Prostate gland (tissue), 2 donors: ENCODE data around the gene HEATR5B. TPM values are rescaled to one million over a fixed set of nuclear protein-coding genes. Genes with fewer than 3 reads are reported as not detected.
A peak's percentile ranks its signal among the peaks of the same experiment; 100 is the strongest.

Experiments
- DNase-seq: peaks from one replicate; pipeline ENCODE4 v3.0.0-alpha.2; 2019; ENCODE audit warnings: low spot score
- H3K27ac ChIP-seq, 2 donors: fragments of 200-600 bp; sonication (generic); 2 replicates each; pipeline ENCODE4 v1.5.1; 2017 to 2019
- H3K27me3 ChIP-seq: fragments of 200-600 bp; sonication (generic); replicated peaks from 2 replicates; pipeline ENCODE4 v1.5.1; 2019; ENCODE audit not compliant: insufficient read depth
- H3K36me3 ChIP-seq, 2 donors: fragments of 200-600 bp; sonication (generic); 1 replicate in 1 of 2; 2 replicates in 1 of 2; pipeline versions ENCODE4 v1.5.1 to v1.8.1; 2017 to 2019
- H3K4me1 ChIP-seq: fragments of 200-600 bp; sonication (generic); replicated peaks from 2 replicates; pipeline ENCODE4 v1.5.1; 2019
- H3K4me3 ChIP-seq, 2 donors: fragments of 200-600 bp; sonication (generic); 2 replicates each; pipeline ENCODE4 v1.5.1; 2017 to 2019
- H3K9me3 ChIP-seq: fragments of 200-600 bp; sonication (generic); 2 replicates; pipeline ENCODE4 v1.5.1; 2017
- CTCF ChIP-seq, 4 experiments: fragments of 200-600 bp in 2 of 4; fragments of 450-650 bp in 2 of 4; sonication (generic) in 2 of 4; IDR thresholded peaks; 1 replicate in 3 of 4; 2 replicates in 1 of 4; pipeline ENCODE4 v1.5.1; 2016 to 2019; ENCODE audit warnings: antibody characterized with exemption in 4 of 4, mild to moderate bottlenecking in 2 of 4, moderate library complexity in 2 of 4
- POLR2A ChIP-seq: fragments of 450-650 bp; IDR thresholded peaks from one replicate; pipeline ENCODE4 v1.6.1; 2016; ENCODE audit warnings: antibody characterized with exemption, mild to moderate bottlenecking
- POLR2AphosphoS5 ChIP-seq: sonication (generic); formaldehyde crosslinking; IDR thresholded peaks from one replicate; pipeline ENCODE4 v1.6.1; 2017; ENCODE audit warnings: antibody characterized with exemption
- WGBS: methylation state at CpG from one replicate; pipeline ENCODE4 v1.1.5; 2018; 5-methylcytosine and 5-hydroxymethylcytosine counted together
- intact Hi-C: fragments of 100-400 bp; cut with DNase I; formaldehyde crosslinking; loops from one replicate; pipeline ENCODE4 v1.14.2; 2022
- total RNA-seq, 2 donors: library from RNA; depleted of rRNA; stranded (reverse); fragments of >200 nt; gene quantifications; one replicate each; pipeline ENCODE4 v1.1.0, GENCODE V29; 2016

HEATR5B gene
- total RNA-seq, 2 donors from 2014 or later: 31.1 to 37.4 TPM

GRCh38 chr2:36966370-36967235, 117.6 kb downstream of the HEATR5B start, which contains the start of gene STRN:
STRN (minus strand) TSS chr2:36966536; CDS start chr2:36966463, 73 bp downstream.
- H3K9me3 ChIP-seq: no peaks in the 10 kb centered on the region
- peak within 1 kb of the TSS; percentile 68 to 98 for H3K4me3 ChIP-seq
- intact Hi-C loops: no loop called here
- DNase-seq: peak; percentile 95
- H3K36me3 ChIP-seq: no peaks in the 10 kb centered on the region
- H3K4me1 ChIP-seq: no peaks in the 10 kb centered on the region
- TF ChIP-seq CTCF (IDR thresholded peaks at IDR 0.05): peak in 1 of 4 experiments; percentile 14
- peak; percentile 80 for TF ChIP-seq POLR2AphosphoS5
- TF ChIP-seq POLR2A: peak; percentile 95
- no peaks in the 10 kb centered on the region for H3K27me3 ChIP-seq
- H3K27ac ChIP-seq: peak within 1 kb of the TSS; percentile 90 to 92
- 1% methylated on average over 72 of the region's 91 CpGs for WGBS

- H3K9me3 ChIP-seq: no peaks in the 10 kb centered on the region
- peak; percentile 51 for DNase-seq
- TF ChIP-seq POLR2AphosphoS5 (no peak), CTCF (IDR thresholded peaks at IDR 0.05) (no peak), POLR2A (no peak)
- H3K27ac ChIP-seq: peak overlapping the region; percentile 71 to 90
- H3K4me1 ChIP-seq: no peaks in the 10 kb centered on the region
- H3K27me3 ChIP-seq: no peaks in the 10 kb centered on the region
- no peaks in the 10 kb centered on the region for H3K36me3 ChIP-seq
- peak overlapping the region; percentile 68 to 98 for H3K4me3 ChIP-seq
- under 1% methylated on average over 42 of the region's 42 CpGs for WGBS
- intact Hi-C loops: no loop called here
Measured at GRCh38 chr2:36965751-36966369, 118.3 kb downstream of the HEATR5B start.

- no peaks in the 10 kb centered on the region for H3K9me3 ChIP-seq
- TF ChIP-seq POLR2A: no peak
- no peak for TF ChIP-seq POLR2AphosphoS5
- no peak for TF ChIP-seq CTCF (IDR thresholded peaks at IDR 0.05)
- no peaks in the 10 kb centered on the region for H3K27me3 ChIP-seq
- peak overlapping the region; percentile 68 to 98 for H3K4me3 ChIP-seq
- intact Hi-C loops: no loop called here
- 21% methylated on average over 2 of the region's 2 CpGs for WGBS
- peak overlapping the region in 1 of 2 donors; percentile 71 for H3K27ac ChIP-seq
- no peak for DNase-seq
- no peaks in the 10 kb centered on the region for H3K36me3 ChIP-seq
- no peaks in the 10 kb centered on the region for H3K4me1 ChIP-seq
Measured at GRCh38 chr2:36965206-36965605, 119.0 kb downstream of the HEATR5B start.

GRCh38 chr2:36964496-36965058, 119.6 kb downstream of the HEATR5B start:
- Histone ChIP-seq H3K27me3 (no peaks in the 10 kb centered on the region), H3K27ac (no peak overlapping the region), H3K9me3 (no peaks in the 10 kb centered on the region), H3K36me3 (no peaks in the 10 kb centered on the region), H3K4me3 (no peak overlapping the region), H3K4me1 (no peaks in the 10 kb centered on the region)
- no peak for TF ChIP-seq POLR2A
- TF ChIP-seq CTCF (IDR thresholded peaks at IDR 0.05): no peak
- TF ChIP-seq POLR2AphosphoS5: no peak
- intact Hi-C loops: no loop called here
- WGBS: 80% methylated on average over 5 of the region's 5 CpGs
- DNase-seq: no peak
